ENCODE data around the gene SPON1.
"Not testable (repeated sequence)": the region's sequence is repeated elsewhere in the genome, so short reads cannot be mapped to it uniquely, and the experiment has no call there.

The SPON1 gene

DNA sequence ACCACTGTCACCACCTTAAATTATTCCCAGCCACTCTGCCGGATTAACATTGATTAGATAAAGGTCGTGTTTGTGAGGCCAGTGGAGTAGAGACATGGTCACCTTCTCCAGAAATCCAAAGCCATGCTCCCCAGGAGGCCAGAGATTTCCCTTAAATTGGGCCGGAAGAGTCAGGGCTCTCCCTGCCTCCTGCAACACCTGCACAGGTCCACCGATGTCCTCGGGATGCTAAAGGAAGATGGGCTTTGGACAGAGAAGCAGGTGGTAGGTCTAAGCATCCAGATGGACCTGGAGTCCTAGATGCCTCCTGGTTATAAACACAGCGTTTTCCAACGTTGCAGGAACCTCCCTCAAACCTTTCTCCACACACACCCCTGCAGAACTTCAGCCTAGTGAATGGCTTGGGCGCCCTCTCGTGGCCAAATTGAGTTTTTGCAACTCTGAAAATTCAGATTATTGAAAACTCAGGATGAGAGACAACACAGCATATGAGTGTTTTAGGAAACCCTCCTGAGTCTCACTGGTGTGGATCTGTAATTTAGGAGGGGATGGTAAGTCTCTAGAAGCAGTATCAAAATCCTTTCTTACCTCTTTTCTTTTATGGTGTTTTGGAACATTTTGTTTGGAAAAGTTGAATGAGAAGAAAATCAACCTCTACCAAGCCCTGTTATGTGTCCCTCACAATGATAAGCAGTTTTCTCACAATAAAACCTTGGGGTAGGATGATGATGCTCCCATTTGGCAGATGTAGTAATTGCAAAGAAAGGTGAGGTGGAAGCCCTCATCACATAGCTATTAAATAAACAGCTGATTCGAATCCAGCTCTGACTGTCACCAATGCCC, 286.8 kb downstream of the SPON1 start:
- no peak overlapping the region for H3K4me3 ChIP-seq (replicated peaks in 1 of 2; ENCODE audit: low read depth in 2 of 2, low read length in 2 of 2)
- peak; percentile 66 to 71 for DNase-seq (ENCODE audit: low read depth in 2 of 2)
- TF ChIP-seq, protein P1, sequence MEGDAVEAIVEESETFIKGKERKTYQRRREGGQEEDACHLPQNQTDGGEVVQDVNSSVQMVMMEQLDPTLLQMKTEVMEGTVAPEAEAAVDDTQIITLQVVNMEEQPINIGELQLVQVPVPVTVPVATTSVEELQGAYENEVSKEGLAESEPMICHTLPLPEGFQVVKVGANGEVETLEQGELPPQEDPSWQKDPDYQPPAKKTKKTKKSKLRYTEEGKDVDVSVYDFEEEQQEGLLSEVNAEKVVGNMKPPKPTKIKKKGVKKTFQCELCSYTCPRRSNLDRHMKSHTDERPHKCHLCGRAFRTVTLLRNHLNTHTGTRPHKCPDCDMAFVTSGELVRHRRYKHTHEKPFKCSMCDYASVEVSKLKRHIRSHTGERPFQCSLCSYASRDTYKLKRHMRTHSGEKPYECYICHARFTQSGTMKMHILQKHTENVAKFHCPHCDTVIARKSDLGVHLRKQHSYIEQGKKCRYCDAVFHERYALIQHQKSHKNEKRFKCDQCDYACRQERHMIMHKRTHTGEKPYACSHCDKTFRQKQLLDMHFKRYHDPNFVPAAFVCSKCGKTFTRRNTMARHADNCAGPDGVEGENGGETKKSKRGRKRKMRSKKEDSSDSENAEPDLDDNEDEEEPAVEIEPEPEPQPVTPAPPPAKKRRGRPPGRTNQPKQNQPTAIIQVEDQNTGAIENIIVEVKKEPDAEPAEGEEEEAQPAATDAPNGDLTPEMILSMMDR (IDR thresholded peaks at IDR 0.05; ENCODE audit: low read depth, low read length) = peak; percentile 79

DNA sequence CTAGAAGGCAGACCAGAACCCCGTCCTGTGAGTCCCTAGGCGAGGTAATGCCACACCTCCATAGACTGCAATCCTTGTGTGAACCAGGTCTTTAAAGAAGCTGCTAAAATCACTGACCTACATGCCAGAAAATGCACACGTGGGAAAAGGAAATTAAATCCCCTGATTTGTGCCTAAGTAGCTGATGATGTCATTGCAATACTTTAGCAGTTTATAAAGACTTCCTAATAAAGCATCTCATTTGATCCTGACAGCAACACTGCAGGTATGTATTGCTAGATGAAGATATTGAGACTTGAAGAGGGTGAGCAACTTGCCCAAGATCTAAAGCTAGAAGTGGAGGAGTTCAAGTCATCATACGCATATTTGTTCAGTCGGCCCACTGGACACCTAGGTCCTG, 289.2 kb downstream of the SPON1 start:
- DNase-seq (ENCODE audit: low read depth in 2 of 2) = no peak
- no peak overlapping the region for H3K4me3 ChIP-seq (replicated peaks in 1 of 2; ENCODE audit: low read depth in 2 of 2, low read length in 2 of 2)
- TF ChIP-seq, protein P1 (IDR thresholded peaks at IDR 0.05; ENCODE audit: low read depth, low read length) = no peak

DNA sequence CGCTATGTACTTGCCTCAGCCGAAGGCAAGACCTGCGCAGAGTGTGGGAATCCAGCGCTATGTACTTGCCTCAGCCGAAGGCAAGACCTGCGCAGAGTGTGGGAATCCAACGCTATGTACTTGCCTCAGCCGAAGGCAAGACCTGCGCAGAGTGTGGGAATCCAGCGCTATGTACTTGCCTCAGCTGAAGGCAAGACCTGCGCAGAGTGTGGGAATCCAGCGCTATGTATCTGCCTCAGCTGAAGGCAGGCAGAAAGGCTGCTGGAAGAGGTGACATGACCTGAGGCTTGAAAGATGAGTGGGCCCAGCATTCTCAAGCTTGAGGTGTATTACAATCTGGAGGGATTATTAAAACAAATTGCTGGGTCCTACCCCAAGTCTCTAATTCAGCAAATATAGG, 290.0 kb downstream of the SPON1 start:
- H3K4me3 ChIP-seq (replicated peaks in 1 of 2; ENCODE audit: low read depth in 2 of 2, low read length in 2 of 2); DNase-seq (ENCODE audit: low read depth in 2 of 2): not testable (repeated sequence)

DNA sequence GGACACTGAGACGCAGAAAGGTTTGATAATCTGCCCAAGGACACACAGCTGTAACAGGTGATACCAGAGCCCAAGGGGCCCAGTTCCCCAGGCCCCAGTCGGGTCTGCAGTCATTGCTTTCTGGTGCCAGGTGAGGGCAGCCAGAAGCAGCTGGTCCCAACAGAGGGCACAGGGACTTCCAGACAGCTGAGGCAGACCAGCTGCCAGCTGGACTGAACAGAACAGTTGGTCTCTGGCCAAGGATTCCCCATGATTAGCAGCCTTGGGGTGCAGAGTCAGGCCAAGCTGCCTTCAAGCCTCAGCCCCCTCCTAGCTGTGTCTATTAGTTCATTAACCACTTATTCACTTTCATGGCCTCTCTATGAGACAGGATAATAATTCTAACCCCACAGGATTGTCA, 290.9 kb downstream of the SPON1 start:
- DNase-seq (ENCODE audit: low read depth in 2 of 2) = no peak
- no peak overlapping the region for H3K4me3 ChIP-seq (replicated peaks in 1 of 2; ENCODE audit: low read depth in 2 of 2, low read length in 2 of 2)
- TF ChIP-seq, protein P1 (IDR thresholded peaks at IDR 0.05; ENCODE audit: low read depth, low read length) = no peak

DNA sequence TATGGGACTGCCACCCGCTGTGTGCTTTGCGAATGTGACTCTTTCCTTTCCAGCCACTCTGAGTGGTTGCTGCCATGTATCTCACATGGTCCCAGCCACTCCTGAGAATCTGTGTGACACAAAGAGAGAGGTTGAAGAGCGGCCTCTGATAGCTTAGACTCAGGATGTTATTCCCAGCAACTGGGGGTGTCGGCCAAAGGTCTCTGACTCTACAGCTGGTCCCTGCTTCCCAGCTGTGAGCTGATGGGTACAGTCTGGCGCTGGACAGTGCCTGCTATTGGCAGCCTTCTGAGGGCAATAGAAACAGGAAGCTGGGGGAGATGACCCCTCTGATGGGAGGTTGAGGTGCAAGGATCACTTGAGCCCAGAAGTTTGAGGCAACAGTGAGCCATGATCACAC, 291.3 kb downstream of the SPON1 start:
- TF ChIP-seq, protein P1 (IDR thresholded peaks at IDR 0.05; ENCODE audit: low read depth, low read length) = no peak
- DNase-seq (ENCODE audit: low read depth in 2 of 2) = no peak
- H3K4me3 ChIP-seq (replicated peaks in 1 of 2; ENCODE audit: low read depth in 2 of 2, low read length in 2 of 2) = no peak overlapping the region

DNA sequence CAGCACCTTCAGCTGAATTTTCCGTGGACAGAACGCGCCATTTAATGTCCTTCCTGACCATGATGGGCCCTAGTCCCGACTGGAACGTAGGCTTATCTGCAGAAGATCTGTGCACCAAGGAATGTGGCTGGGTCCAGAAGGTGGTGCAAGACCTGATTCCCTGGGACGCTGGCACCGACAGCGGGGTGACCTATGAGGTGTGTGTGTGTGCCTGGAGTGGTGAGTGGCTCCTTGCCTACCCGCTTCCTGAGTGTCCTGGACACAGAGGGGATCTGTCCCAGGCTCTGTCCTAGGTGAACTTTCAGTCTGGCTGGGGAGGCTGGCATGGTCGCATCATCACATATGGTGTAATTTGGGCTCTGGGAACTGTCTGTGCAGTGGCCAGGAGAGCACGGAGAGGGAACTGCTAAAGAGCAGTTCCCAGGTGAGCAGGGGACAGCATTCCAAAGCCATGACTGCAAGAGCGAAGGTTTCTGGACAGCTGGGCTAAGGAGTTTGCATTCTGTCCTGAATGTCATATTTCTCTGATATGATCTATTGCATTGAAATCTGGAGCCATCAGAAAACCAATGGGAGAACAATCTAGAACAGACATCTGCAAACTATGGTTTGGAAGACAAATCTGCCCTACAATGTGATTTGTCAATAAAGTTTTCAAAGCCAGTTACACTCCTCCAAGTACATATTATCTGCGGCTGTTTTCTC, 292.2 kb downstream of the SPON1 start:
- DNase-seq (ENCODE audit: low read depth in 2 of 2) = no peak
- TF ChIP-seq, protein P1 (IDR thresholded peaks at IDR 0.05; ENCODE audit: low read depth, low read length) = no peak
- no peak overlapping the region for H3K4me3 ChIP-seq (replicated peaks in 1 of 2; ENCODE audit: low read depth in 2 of 2, low read length in 2 of 2)

DNA sequence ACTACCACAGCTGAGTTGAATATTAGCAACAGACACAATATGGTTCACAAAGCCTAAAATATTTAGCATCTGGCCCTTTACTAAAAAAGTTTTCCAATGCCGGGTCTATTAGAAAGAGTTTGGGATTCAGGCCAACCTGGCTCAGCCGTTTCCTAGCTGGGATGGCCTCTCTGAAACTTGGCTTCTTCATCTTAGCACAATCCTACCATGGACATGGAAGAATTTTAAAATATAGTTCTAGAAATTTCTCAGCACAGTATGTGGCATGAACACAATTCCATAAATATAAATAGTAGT, 292.7 kb downstream of the SPON1 start:
- TF ChIP-seq, protein P1 (IDR thresholded peaks at IDR 0.05; ENCODE audit: low read depth, low read length) = no peak
- H3K4me3 ChIP-seq (replicated peaks in 1 of 2; ENCODE audit: low read depth in 2 of 2, low read length in 2 of 2) = no peak overlapping the region
- no peak for DNase-seq (ENCODE audit: low read depth in 2 of 2)

All from cardiac fibroblast (primary cell).